D721Med (cell line): ENCODE data around the gene SOBP.

Source experiments
- DNase-seq: peaks from one replicate; pipeline ENCODE4 v3.0.0; 2011; ENCODE audit warnings: low spot score; ENCODE audit not compliant: insufficient read length
- FAIRE-seq: peaks from 2 replicates; lab custom pipeline; 2011; peaks lifted over from hg19 to GRCh38; lab: Jason Lieb, UNC
- CTCF ChIP-seq: IDR thresholded peaks from 2 replicates; pipeline ENCODE4 v1.5.1; 2012; ENCODE audit warnings: mild to moderate bottlenecking, control low read depth; ENCODE audit not compliant: insufficient read depth; ENCODE audit errors: missing control alignments

The SOBP gene

GRCh38 chr6:107587451-107587850 lies 97.5 kb downstream of the SOBP start:
- FAIRE-seq (no peak), DNase-seq (no peak)
- no peak for TF ChIP-seq CTCF

- no peak for FAIRE-seq
- DNase-seq, result no peak
- TF ChIP-seq CTCF, result no peak
These were observed 99.3 kb downstream of the SOBP start for GRCh38 chr6:107589199-107589598.

- FAIRE-seq, result no peak
- DNase-seq, result no peak
- TF ChIP-seq CTCF, result no peak
These were observed 100.0 kb downstream of the SOBP start for GRCh38 chr6:107589934-107590333.

- FAIRE-seq (no peak), DNase-seq (no peak)
- TF ChIP-seq CTCF, result no peak
These were observed 100.5 kb downstream of the SOBP start for GRCh38 chr6:107590378-107590777.

- FAIRE-seq (no peak), DNase-seq (no peak)
- no peak for TF ChIP-seq CTCF
These were observed 101.4 kb downstream of the SOBP start for GRCh38 chr6:107591346-107591745.

GRCh38 chr6:107592806-107593205 lies 102.9 kb downstream of the SOBP start:
- no peak for DNase-seq
- no peak for TF ChIP-seq CTCF
- no peak for FAIRE-seq

- DNase-seq, result no peak
- no peak for TF ChIP-seq CTCF
- FAIRE-seq, result no peak
These were observed 104.8 kb downstream of the SOBP start for GRCh38 chr6:107594736-107595135.
